HFFc6 (cell line): ENCODE results near the gene ATAD3A. TPM values are rescaled to one million over a fixed set of nuclear protein-coding genes. Genes with fewer than 3 reads are reported as not detected.
A peak's percentile ranks its signal among the peaks of the same experiment; 100 is the strongest.
"Not testable (repeated sequence)": the region's sequence is repeated elsewhere in the genome, so short reads cannot be mapped to it uniquely, and the experiment has no call there.

ENCODE experiments used
- DNase-seq: peaks from one replicate; pipeline ENCODE4 v3.0.0-alpha.2; 2018
- H3K27ac Mint-ChIP-seq: 2 replicates; pipeline ENCODE4 v1.8.0; 2020; ENCODE audit warnings: mild to moderate bottlenecking, mixed read lengths
- H3K27me3 Mint-ChIP-seq: 2 replicates; pipeline ENCODE4 v1.8.0; 2021; ENCODE audit warnings: mild to moderate bottlenecking, moderate library complexity, mixed read lengths; ENCODE audit not compliant: insufficient read depth
- H3K36me3 Mint-ChIP-seq: 2 replicates; pipeline ENCODE4 v1.8.0; 2021; ENCODE audit warnings: low read depth, mixed read lengths
- H3K4me1 Mint-ChIP-seq: 2 replicates; pipeline ENCODE4 v1.8.0; 2020; ENCODE audit warnings: low read depth, mixed read lengths
- H3K4me3 Mint-ChIP-seq: 2 replicates; pipeline ENCODE4 v1.8.0; 2020; ENCODE audit warnings: mild to moderate bottlenecking, moderate library complexity, mixed read lengths
- H3K9me3 Mint-ChIP-seq: 2 replicates; pipeline ENCODE4 v1.8.0; 2020; ENCODE audit warnings: mild to moderate bottlenecking, mixed read lengths
- CTCF ChIP-seq: fragments of 200-600 bp; sonication (generic); IDR thresholded peaks from 2 replicates; pipeline ENCODE4 v1.5.0; 2021; ENCODE audit warnings: antibody characterized with exemption, mild to moderate bottlenecking
- long read RNA-seq: library from polyadenylated mRNA; unstranded; transcript quantifications from one replicate; pipeline ENCODE4 v2.0.0, GENCODE V29; 2019
- total RNA-seq, 6 experiments: library from RNA; stranded (reverse); fragmentation: NEBNext Ultra II Directional; extraction: Animal tissue kit (Norgen Biotek cat#: 25700); gene quantifications; 2 replicates in 1 of 6; 3 replicates in 5 of 6; pipeline ENCODE4 v1.2.3, GENCODE V29; 2021

Gene ATAD3A
- 10 to 100 TPM; 48.7 to 61.5 (median 54.0) TPM for total RNA-seq
- long read RNA-seq, transcript ATAD3A-203 (16 exons, 2,492 nt): major isoform, 21 of 50 reads
- long read RNA-seq, transcript ATAD3A-201 (16 exons, 2,330 nt): minor isoform, 8 of 50 reads
- long read RNA-seq, partial matches to known transcripts: 15 of 50 reads
- long read RNA-seq, other reads (novel, unspliced or antisense): 6 of 50 reads

GRCh38 chr1:1511533-1512285 lies at the start of gene ATAD3A:
TSS of gene ATAD3A (plus strand) at chr1:1512162. CDS start at chr1:1512269, 107 bp downstream.
- no peaks in the 10 kb centered on the region for H3K9me3 Mint-ChIP-seq
- H3K36me3 Mint-ChIP-seq: peaks cover 8% of the 10 kb centered on the region

GRCh38 chr1:1462318-1462966 lies 49.5 kb upstream of the ATAD3A start:
- no peak for DNase-seq
- H3K9me3 Mint-ChIP-seq: peaks cover 3% of the 10 kb centered on the region; the same call in 1 of the 2 replicates
- TF ChIP-seq CTCF: no peak
- H3K4me1 Mint-ChIP-seq: no peaks in the 10 kb centered on the region
- peaks cover 3% of the 10 kb centered on the region; the same call in 1 of the 2 replicates for H3K36me3 Mint-ChIP-seq
- H3K4me3 Mint-ChIP-seq: no peak overlapping the region
- 0 out of 2 replicates have a peak, but pooled peaks cover 2% of the 10 kb centered on the region for H3K27me3 Mint-ChIP-seq
- no peak overlapping the region for H3K27ac Mint-ChIP-seq

More at GRCh38 chr1:1511533-1512285, at the start of gene ATAD3A:
- TF ChIP-seq CTCF: no peak; the same call in 1 of the 2 replicates
- H3K27ac Mint-ChIP-seq: peak within 1 kb of the TSS; percentile 92
- H3K4me3 Mint-ChIP-seq: peak within 1 kb of the TSS; percentile 89
- no peaks in the 10 kb centered on the region for H3K27me3 Mint-ChIP-seq
- DNase-seq: peak; percentile 96
- H3K4me1 Mint-ChIP-seq: peaks cover 8% of the 10 kb centered on the region

GRCh38 chr1:1463312-1463711 lies 48.6 kb upstream of the ATAD3A start:
- no peak overlapping the region for H3K27ac Mint-ChIP-seq

GRCh38 chr1:1468196-1468985 lies 43.6 kb upstream of the ATAD3A start:
- H3K27me3 Mint-ChIP-seq, H3K9me3 Mint-ChIP-seq, H3K36me3 Mint-ChIP-seq, DNase-seq, H3K4me3 Mint-ChIP-seq, H3K27ac Mint-ChIP-seq: not testable (repeated sequence)
- H3K4me1 Mint-ChIP-seq: peaks cover 18% of the 10 kb centered on the region

More at GRCh38 chr1:1463312-1463711, 48.6 kb upstream of the ATAD3A start:
- no peak overlapping the region for H3K4me3 Mint-ChIP-seq
- TF ChIP-seq CTCF: no peak
- 0 out of 2 replicates have a peak, but pooled peaks cover 2% of the 10 kb centered on the region for H3K27me3 Mint-ChIP-seq
- no peaks in the 10 kb centered on the region for H3K4me1 Mint-ChIP-seq
- no peak for DNase-seq
- H3K9me3 Mint-ChIP-seq: peaks cover 3% of the 10 kb centered on the region; the same call in 1 of the 2 replicates
- peaks cover 3% of the 10 kb centered on the region; the same call in 1 of the 2 replicates for H3K36me3 Mint-ChIP-seq

- TF ChIP-seq CTCF: no peak
- peak overlapping the region; percentile 93 for H3K4me3 Mint-ChIP-seq
- no peak for DNase-seq
- peaks cover 3% of the 10 kb centered on the region; the same call in 1 of the 2 replicates for H3K36me3 Mint-ChIP-seq
- H3K9me3 Mint-ChIP-seq: peaks cover 1% of the 10 kb centered on the region; the same call in 1 of the 2 replicates
- peak overlapping the region; percentile 79 for H3K27ac Mint-ChIP-seq
- H3K27me3 Mint-ChIP-seq: no peaks in the 10 kb centered on the region
- H3K4me1 Mint-ChIP-seq: peaks cover 18% of the 10 kb centered on the region
Observed at GRCh38 chr1:1470626-1471388, 41.2 kb upstream of the ATAD3A start.
